Adrenal gland (tissue), 5 donors: ENCODE results near the gene PYDC1.

Source experiments
- POLR2A ChIP-seq, 2 donors: fragments of 450-650 bp; IDR thresholded peaks; one replicate each; pipeline ENCODE4 v1.6.1; 2017; ENCODE audit warnings: antibody characterized with exemption in 2 of 2, mild to moderate bottlenecking in 2 of 2, moderate library complexity in 1 of 2
- TF ChIP-seq, protein P1 (sequence below), 6 experiments: fragments of 450-650 bp in 4 of 6; fragments of 200-600 bp in 2 of 6; sonication (generic) in 1 of 6; IDR thresholded peaks; 1 replicate in 5 of 6; 2 replicates in 1 of 6; pipeline versions ENCODE4 v1.5.1 to v1.8.0; 2016 to 2021; ENCODE audit warnings: antibody characterized with exemption in 6 of 6, mild to moderate bottlenecking in 2 of 6, moderate library complexity in 1 of 6
- donor health status: DM: no; HTN: no; CAD: no.

DNA sequence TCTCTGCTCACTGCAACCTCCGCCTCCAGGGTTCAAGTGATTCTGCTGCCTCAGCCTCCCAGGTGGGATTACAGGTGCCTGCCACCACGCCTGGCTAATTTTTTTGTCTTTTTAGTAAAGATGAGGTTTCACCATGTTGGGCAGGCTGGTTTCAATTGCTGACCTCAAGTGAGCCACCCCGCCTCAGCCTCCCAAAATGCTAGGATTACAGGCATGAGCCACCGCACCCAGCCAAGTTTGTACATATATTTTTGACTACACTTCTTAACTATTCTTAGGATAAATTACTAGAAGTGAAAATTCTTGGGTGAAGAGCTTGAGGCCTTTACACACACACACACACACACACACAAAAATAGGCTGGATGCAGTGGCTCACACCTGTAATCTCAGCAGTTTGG lies 41.4 kb upstream of the PYDC1 start:
- TF ChIP-seq POLR2A (IDR thresholded peaks at IDR 0.05): no peak
- TF ChIP-seq, protein P1, sequence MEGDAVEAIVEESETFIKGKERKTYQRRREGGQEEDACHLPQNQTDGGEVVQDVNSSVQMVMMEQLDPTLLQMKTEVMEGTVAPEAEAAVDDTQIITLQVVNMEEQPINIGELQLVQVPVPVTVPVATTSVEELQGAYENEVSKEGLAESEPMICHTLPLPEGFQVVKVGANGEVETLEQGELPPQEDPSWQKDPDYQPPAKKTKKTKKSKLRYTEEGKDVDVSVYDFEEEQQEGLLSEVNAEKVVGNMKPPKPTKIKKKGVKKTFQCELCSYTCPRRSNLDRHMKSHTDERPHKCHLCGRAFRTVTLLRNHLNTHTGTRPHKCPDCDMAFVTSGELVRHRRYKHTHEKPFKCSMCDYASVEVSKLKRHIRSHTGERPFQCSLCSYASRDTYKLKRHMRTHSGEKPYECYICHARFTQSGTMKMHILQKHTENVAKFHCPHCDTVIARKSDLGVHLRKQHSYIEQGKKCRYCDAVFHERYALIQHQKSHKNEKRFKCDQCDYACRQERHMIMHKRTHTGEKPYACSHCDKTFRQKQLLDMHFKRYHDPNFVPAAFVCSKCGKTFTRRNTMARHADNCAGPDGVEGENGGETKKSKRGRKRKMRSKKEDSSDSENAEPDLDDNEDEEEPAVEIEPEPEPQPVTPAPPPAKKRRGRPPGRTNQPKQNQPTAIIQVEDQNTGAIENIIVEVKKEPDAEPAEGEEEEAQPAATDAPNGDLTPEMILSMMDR (IDR thresholded peaks at IDR 0.05): no peak
